ENCODE data around the gene GPR150. TPM values are rescaled to one million over a fixed set of nuclear protein-coding genes. Genes with fewer than 3 reads are reported as not detected.

The GPR150 gene
- polyA plus RNA-seq, 1 of the 3 experiments (the other 2 are of a cell fraction) = 0.07 TPM

DNA sequence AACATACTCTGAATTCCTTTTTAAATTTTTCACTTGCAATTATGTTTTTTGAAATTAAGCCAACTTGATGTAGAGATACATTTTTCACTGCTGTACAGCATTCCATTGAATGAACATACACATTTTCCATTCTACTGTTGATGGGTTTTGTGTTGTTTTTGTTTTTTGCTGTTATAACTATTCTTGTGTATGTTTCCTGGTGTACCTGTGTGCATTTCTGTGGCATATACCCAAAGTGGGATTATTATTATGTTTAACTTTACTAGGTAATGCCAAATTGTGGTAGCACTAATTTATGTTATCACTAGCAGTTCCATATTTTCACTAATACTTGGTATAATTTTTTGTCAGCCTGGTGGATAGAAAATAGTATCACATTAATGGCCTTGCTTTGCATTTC lies 29.4 kb downstream of the GPR150 start:
- H3F3A ChIP-seq (replicated peaks; ENCODE audit: insufficient read depth) = peaks cover 13% of the 10 kb centered on the region
- DNase-seq = no peak
- CTCF ChIA-PET = interaction anchor here (1.7 kb wide), 1 partner anchor 15 kb away, joined by 7 read pairs; no protein-coding TSS in a partner anchor
- no peaks in the 10 kb centered on the region for H3K9me3 ChIP-seq
- H3K27ac ChIP-seq (ENCODE audit: low read depth in 2 of 2, low read length in 1 of 2) = no peak overlapping the region
- H3K4me2 ChIP-seq = no peak overlapping the region
- H4K20me1 ChIP-seq (ENCODE audit: insufficient read depth) = no peaks in the 10 kb centered on the region
- no peak overlapping the region for H3K9ac ChIP-seq
- H2AFZ ChIP-seq (ENCODE audit: low read depth) = no peak overlapping the region
- POLR2A ChIA-PET = no interaction called here
- no peaks in the 10 kb centered on the region for H3K9me2 ChIP-seq
- peaks cover 0 to 6% of the 10 kb centered on the region in 2 experiments; a peak in 2 of 4 replicates for H3K4me1 ChIP-seq (ENCODE audit: control insufficient read depth in 1 of 2, insufficient read depth in 2 of 2, low read depth in 1 of 2, low read length in 1 of 2)
- TF ChIP-seq, protein P1, sequence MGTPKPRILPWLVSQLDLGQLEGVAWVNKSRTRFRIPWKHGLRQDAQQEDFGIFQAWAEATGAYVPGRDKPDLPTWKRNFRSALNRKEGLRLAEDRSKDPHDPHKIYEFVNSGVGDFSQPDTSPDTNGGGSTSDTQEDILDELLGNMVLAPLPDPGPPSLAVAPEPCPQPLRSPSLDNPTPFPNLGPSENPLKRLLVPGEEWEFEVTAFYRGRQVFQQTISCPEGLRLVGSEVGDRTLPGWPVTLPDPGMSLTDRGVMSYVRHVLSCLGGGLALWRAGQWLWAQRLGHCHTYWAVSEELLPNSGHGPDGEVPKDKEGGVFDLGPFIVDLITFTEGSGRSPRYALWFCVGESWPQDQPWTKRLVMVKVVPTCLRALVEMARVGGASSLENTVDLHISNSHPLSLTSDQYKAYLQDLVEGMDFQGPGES (IDR thresholded peaks at IDR 0.05; ENCODE audit: low read depth, low read length) = no peak
- no peak for TF ChIP-seq FOXM1 (IDR thresholded peaks at IDR 0.05; ENCODE audit: low read depth)
- H3K4me3 ChIP-seq (ENCODE audit: low read depth in 2 of 2, low read length in 1 of 2) = no peak overlapping the region
- no peaks in the 10 kb centered on the region for H3K79me2 ChIP-seq (ENCODE audit: insufficient read depth)
- H3K36me3 ChIP-seq (replicated peaks in 1 of 2; ENCODE audit: control insufficient read depth in 1 of 2, insufficient read depth in 2 of 2, low read length in 1 of 2) = no peaks in the 10 kb centered on the region
- no peaks in the 10 kb centered on the region for H3K27me3 ChIP-seq (ENCODE audit: insufficient read depth)

DNA sequence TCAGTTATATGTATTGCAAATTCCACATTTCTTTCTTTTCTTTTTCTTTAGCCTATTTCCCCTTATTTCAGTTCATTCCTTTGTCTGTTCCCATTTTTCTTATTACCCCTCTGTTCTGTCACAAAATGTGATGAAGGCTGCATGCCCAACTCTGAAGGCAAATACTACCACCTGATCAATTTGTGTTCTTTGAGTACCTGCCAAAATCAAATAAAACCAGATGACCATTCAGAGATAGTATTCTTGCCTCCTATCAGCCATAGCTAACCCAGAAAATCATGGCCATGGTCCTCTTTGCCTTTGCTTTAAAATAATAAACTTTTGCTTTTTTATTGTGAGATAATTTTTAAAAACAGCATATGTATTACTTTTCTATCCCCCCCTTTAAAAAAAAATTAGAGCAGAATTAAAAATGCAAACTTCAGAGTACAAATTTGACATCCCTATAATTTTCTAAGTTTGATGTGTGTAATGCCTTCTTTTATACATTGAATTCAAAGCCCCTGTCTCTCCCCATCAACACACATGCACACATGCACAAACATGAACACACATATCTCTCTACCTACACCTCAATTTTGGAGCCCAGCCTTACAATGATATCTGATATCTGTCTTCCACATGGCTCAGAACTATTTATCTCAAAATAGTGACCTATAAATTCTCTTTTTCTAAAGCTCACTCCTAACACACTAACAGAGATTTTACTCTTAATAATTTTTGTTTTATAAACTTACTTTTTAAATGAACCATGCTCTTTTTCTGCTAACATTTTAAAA lies 30.1 kb downstream of the GPR150 start:
- Histone ChIP-seq H3K9me3 (no peaks in the 10 kb centered on the region), H4K20me1 (ENCODE audit: insufficient read depth) (no peaks in the 10 kb centered on the region), H3K36me3 (replicated peaks in 1 of 2; ENCODE audit: control insufficient read depth in 1 of 2, insufficient read depth in 2 of 2, low read length in 1 of 2) (no peaks in the 10 kb centered on the region), H3K4me2 (no peak overlapping the region), H3K4me1 (ENCODE audit: control insufficient read depth in 1 of 2, insufficient read depth in 2 of 2, low read depth in 1 of 2, low read length in 1 of 2) (peaks cover 0 to 6% of the 10 kb centered on the region in 2 experiments; a peak in 2 of 4 replicates), H3F3A (replicated peaks; ENCODE audit: insufficient read depth) (peaks cover 9% of the 10 kb centered on the region), H3K27me3 (ENCODE audit: insufficient read depth) (no peaks in the 10 kb centered on the region), H3K79me2 (ENCODE audit: insufficient read depth) (no peaks in the 10 kb centered on the region), H3K9me2 (no peaks in the 10 kb centered on the region), H3K4me3 (ENCODE audit: low read depth in 2 of 2, low read length in 1 of 2) (no peak overlapping the region), H2AFZ (ENCODE audit: low read depth) (no peak overlapping the region), H3K9ac (no peak overlapping the region), H3K27ac (ENCODE audit: low read depth in 2 of 2, low read length in 1 of 2) (no peak overlapping the region)
- ChIA-PET POLR2A (no interaction called here), CTCF (interaction anchor here (0.7 to 3.0 kb wide), 3 partner anchors 14 to 197 kb away, joined by 3 to 10 read pairs (median 7); no protein-coding TSS in a partner anchor)
- TF ChIP-seq, protein P2, sequence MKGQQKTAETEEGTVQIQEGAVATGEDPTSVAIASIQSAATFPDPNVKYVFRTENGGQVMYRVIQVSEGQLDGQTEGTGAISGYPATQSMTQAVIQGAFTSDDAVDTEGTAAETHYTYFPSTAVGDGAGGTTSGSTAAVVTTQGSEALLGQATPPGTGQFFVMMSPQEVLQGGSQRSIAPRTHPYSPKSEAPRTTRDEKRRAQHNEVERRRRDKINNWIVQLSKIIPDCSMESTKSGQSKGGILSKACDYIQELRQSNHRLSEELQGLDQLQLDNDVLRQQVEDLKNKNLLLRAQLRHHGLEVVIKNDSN (IDR thresholded peaks at IDR 0.05; ENCODE audit: borderline replicate concordance, low read depth) = no peak
- DNase-seq = no peak

DNA sequence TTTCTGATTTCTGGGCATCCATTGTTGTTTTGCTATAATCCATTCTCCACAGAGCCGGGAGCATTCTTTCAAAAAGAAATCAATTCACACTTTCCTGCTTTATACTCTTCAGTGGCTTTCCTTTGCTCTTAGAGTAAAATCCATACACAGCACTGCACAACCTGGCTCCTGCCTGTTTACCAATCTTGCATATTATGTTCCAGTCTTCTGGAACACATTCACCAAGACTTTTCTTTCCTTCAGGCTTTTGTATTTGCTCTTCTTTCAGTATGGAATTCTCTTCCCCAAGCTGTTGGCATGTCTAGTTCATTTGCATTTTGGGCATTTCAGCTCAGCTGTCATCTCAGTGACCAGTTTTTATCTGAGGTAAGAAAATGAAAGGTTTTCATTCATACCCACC lies 33.0 kb downstream of the GPR150 start:
- ChIA-PET POLR2A (no interaction called here), CTCF (interaction anchor here (1.4 to 3.0 kb wide), 6 partner anchors 8 to 194 kb away, joined by 3 to 15 read pairs (median 6); no protein-coding TSS in a partner anchor)
- DNase-seq = no peak
- Histone ChIP-seq H4K20me1 (ENCODE audit: insufficient read depth) (no peaks in the 10 kb centered on the region), H3K79me2 (ENCODE audit: insufficient read depth) (no peaks in the 10 kb centered on the region), H3K4me1 (ENCODE audit: control insufficient read depth in 1 of 2, insufficient read depth in 2 of 2, low read depth in 1 of 2, low read length in 1 of 2) (no peaks in the 10 kb centered on the region; a peak in 1 of 4 replicates), H3K27me3 (ENCODE audit: insufficient read depth) (no peaks in the 10 kb centered on the region), H3K9me2 (no peaks in the 10 kb centered on the region), H3K9me3 (no peaks in the 10 kb centered on the region), H3K27ac (ENCODE audit: low read depth in 2 of 2, low read length in 1 of 2) (no peak overlapping the region), H2AFZ (ENCODE audit: low read depth) (no peak overlapping the region), H3K4me2 (no peak overlapping the region), H3K9ac (no peak overlapping the region), H3F3A (replicated peaks; ENCODE audit: insufficient read depth) (peaks cover 8% of the 10 kb centered on the region), H3K36me3 (replicated peaks in 1 of 2; ENCODE audit: control insufficient read depth in 1 of 2, insufficient read depth in 2 of 2, low read length in 1 of 2) (no peaks in the 10 kb centered on the region), H3K4me3 (ENCODE audit: low read depth in 2 of 2, low read length in 1 of 2) (no peak overlapping the region)
- WGBS (ENCODE audit: low lambda C conversion rate) = 90% methylated on average over 1 of the region's 1 CpG
- TF ChIP-seq, protein P3, sequence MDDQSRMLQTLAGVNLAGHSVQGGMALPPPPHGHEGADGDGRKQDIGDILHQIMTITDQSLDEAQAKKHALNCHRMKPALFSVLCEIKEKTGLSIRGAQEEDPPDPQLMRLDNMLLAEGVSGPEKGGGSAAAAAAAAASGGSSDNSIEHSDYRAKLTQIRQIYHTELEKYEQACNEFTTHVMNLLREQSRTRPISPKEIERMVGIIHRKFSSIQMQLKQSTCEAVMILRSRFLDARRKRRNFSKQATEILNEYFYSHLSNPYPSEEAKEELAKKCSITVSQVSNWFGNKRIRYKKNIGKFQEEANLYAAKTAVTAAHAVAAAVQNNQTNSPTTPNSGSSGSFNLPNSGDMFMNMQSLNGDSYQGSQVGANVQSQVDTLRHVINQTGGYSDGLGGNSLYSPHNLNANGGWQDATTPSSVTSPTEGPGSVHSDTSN (IDR thresholded peaks at IDR 0.05) = no peak
- TF ChIP-seq FOXM1 (IDR thresholded peaks at IDR 0.05; ENCODE audit: low read depth) = no peak
